PC-9 (cell line): ENCODE measurements around the gene ROBO1. TPM values are rescaled to one million over a fixed set of nuclear protein-coding genes. Genes with fewer than 3 reads are reported as not detected.

Experiments
- BruUV-seq: library from RNA; stranded (reverse); fragments of 400-500 nt; replicated peaks from 2 replicates; lab custom pipeline; 2021; lab: Mats Ljungman, UMichigan
- CTCF ChIA-PET: fragments of 300-600 bp; sonication (Branson Sonifier 250); formaldehyde crosslinking; loops from one replicate; lab custom pipeline; 2022; ENCODE audit warnings: antibody characterized with exemption; lab: Charles Lee
- POLR2A ChIA-PET: fragments of 300-600 bp; sonication (Branson Sonifier 250); formaldehyde crosslinking; loops from one replicate; lab custom pipeline; 2022; ENCODE audit warnings: antibody characterized with exemption; ENCODE audit not compliant: unreplicated experiment; lab: Charles Lee
- DNase-seq, 2 experiments: peaks; one replicate each; pipeline versions ENCODE4 v3.0.0 to v3.0.0-alpha.2; 2015 to 2022; ENCODE audit warnings: mixed read lengths in 1 of 2
- H2AFZ ChIP-seq: fragments of 200-600 bp; sonication (generic); 2 replicates; pipeline ENCODE4 v1.8.1; 2017; ENCODE audit warnings: antibody characterized with exemption
- H3F3A ChIP-seq: fragments of 200-600 bp; sonication (generic); 2 replicates; pipeline ENCODE4 v1.8.1; 2017; ENCODE audit warnings: antibody characterized with exemption, mild to moderate bottlenecking, low read depth; ENCODE audit not compliant: insufficient read depth
- H3K27ac ChIP-seq: fragments of 200-600 bp; sonication (generic); 2 replicates; pipeline ENCODE4 v1.6.1; 2016; ENCODE audit warnings: mixed run types
- H3K27me3 ChIP-seq: fragments of 200-600 bp; sonication (generic); 2 replicates; pipeline ENCODE4 v1.6.1; 2016; ENCODE audit warnings: low read depth, mixed run types; ENCODE audit not compliant: insufficient read depth
- H3K36me3 ChIP-seq: fragments of 200-600 bp; sonication (generic); 2 replicates; pipeline ENCODE4 v1.6.1; 2016; ENCODE audit warnings: low read depth, mixed run types
- H3K4me1 ChIP-seq: fragments of 200-600 bp; sonication (generic); replicated peaks from 2 replicates; pipeline ENCODE4 v1.6.1; 2016; ENCODE audit warnings: mixed run types; ENCODE audit not compliant: insufficient read depth
- H3K4me2 ChIP-seq: fragments of 200-600 bp; sonication (generic); 2 replicates; pipeline ENCODE4 v1.6.1; 2017; ENCODE audit warnings: mixed run types
- H3K4me3 ChIP-seq: fragments of 200-600 bp; sonication (generic); 2 replicates; pipeline ENCODE4 v1.6.1; 2016; ENCODE audit warnings: mixed run types
- H3K79me2 ChIP-seq: fragments of 200-600 bp; sonication (generic); 2 replicates; pipeline ENCODE4 v1.6.1; 2017; ENCODE audit warnings: low read depth, mixed run types
- H3K9me2 ChIP-seq: fragments of 200-600 bp; sonication (generic); 2 replicates; pipeline ENCODE4 v1.8.1; 2017; ENCODE audit warnings: mild to moderate bottlenecking; ENCODE audit not compliant: insufficient read depth
- H3K9me3 ChIP-seq: fragments of 200-600 bp; sonication (generic); 2 replicates; pipeline ENCODE4 v1.8.1; 2016; ENCODE audit warnings: low read depth; ENCODE audit not compliant: insufficient read depth
- H4K20me1 ChIP-seq: fragments of 200-600 bp; sonication (generic); 2 replicates; pipeline ENCODE4 v1.8.1; 2017; ENCODE audit not compliant: insufficient read depth
- EZH2 ChIP-seq: fragments of 200-600 bp; sonication (generic); IDR thresholded peaks from 2 replicates; pipeline ENCODE4 v1.8.0; 2017; ENCODE audit warnings: antibody characterized with exemption, low read depth
- intact Hi-C: fragments of 100-400 bp; cut with micrococcal nuclease; formaldehyde crosslinking; loops from one replicate; pipeline ENCODE4 v1.10.0; 2022; ENCODE audit not compliant: unreplicated experiment
- total RNA-seq: library from RNA; stranded (reverse); gene quantifications from 2 replicates; pipeline ENCODE4 v1.2.3, GENCODE V29; 2021
- TF ChIP-seq, protein P1 (sequence below): fragments of 200-600 bp; sonication (generic); conservative IDR thresholded peaks from 2 replicates; pipeline ENCODE4 v1.6.1; 2017; ENCODE audit warnings: mixed run types, antibody characterized with exemption, mild to moderate bottlenecking, moderate library complexity

ROBO1 gene
- total RNA-seq, 1 experiment from 2014 or later: 17.5 TPM

DNA sequence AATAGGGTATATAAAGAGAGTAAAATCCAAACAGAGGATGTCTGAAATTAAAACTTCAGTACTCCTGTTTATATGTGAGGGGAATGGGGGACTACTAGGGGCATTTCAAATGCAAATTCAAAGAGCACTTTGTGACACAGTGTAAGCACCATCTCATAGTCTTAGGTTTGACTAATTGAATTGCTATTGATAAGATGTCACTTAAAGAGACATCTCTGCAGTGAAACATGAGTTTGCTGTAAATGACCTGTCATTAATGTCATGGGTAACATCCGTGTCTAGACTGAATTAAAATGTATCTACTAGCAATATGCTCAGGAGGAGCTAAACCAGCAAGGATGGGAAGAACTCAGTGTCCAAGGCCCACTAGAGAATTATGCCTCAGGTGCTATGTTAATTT lies 41.0 kb downstream of the ROBO1 start:
- Histone ChIP-seq H4K20me1 (no peaks in the 10 kb centered on the region), H3F3A (no peaks in the 10 kb centered on the region), H3K79me2 (no peaks in the 10 kb centered on the region), H3K4me3 (no peak overlapping the region), H3K4me1 (no peaks in the 10 kb centered on the region), H3K9me3 (no peaks in the 10 kb centered on the region), H3K27ac (no peak overlapping the region), H3K4me2 (no peak overlapping the region), H3K36me3 (no peaks in the 10 kb centered on the region), H3K9me2 (no peaks in the 10 kb centered on the region; the same call in 1 of the 2 replicates), H3K27me3 (no peaks in the 10 kb centered on the region), H2AFZ (no peak overlapping the region)
- TF ChIP-seq EZH2: no peak
- TF ChIP-seq, protein P1, sequence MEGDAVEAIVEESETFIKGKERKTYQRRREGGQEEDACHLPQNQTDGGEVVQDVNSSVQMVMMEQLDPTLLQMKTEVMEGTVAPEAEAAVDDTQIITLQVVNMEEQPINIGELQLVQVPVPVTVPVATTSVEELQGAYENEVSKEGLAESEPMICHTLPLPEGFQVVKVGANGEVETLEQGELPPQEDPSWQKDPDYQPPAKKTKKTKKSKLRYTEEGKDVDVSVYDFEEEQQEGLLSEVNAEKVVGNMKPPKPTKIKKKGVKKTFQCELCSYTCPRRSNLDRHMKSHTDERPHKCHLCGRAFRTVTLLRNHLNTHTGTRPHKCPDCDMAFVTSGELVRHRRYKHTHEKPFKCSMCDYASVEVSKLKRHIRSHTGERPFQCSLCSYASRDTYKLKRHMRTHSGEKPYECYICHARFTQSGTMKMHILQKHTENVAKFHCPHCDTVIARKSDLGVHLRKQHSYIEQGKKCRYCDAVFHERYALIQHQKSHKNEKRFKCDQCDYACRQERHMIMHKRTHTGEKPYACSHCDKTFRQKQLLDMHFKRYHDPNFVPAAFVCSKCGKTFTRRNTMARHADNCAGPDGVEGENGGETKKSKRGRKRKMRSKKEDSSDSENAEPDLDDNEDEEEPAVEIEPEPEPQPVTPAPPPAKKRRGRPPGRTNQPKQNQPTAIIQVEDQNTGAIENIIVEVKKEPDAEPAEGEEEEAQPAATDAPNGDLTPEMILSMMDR: no peak
- no TSS peak for BruUV-seq
- DNase-seq: no peak
- POLR2A ChIA-PET: interaction anchor here (0.6 kb wide), 1 partner anchor 983 kb away, joined by 3 read pairs; no protein-coding TSS in a partner anchor
- CTCF ChIA-PET: no interaction called here
- intact Hi-C loops: no loop called here

DNA sequence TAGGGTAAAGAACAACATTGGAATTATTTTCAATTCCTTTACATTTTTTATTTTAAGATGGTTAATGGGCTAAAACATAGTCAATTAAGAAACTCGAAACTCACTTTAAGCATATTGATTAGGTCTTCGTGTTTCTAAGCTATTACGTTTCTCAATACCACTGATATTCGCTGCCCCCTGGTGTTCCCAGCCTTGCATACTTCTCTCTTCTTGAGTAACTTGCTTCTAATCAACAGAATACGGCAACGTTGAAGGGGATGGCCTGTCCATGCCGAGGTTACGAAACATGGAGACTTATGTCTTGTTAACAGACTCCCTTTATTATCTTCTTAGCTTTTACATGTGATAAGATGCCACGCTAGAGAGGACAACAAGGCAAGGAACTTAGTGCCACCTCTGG lies 43.6 kb downstream of the ROBO1 start:
- intact Hi-C loops: no loop called here
- Histone ChIP-seq H3K9me2 (no peaks in the 10 kb centered on the region; the same call in 1 of the 2 replicates), H3K4me1 (no peaks in the 10 kb centered on the region), H3K27me3 (no peaks in the 10 kb centered on the region), H3F3A (no peaks in the 10 kb centered on the region), H2AFZ (peak overlapping the region; percentile 51; the same call in 1 of the 2 replicates), H3K4me2 (no peak overlapping the region), H3K79me2 (no peaks in the 10 kb centered on the region), H3K4me3 (no peak overlapping the region), H3K27ac (no peak overlapping the region), H4K20me1 (no peaks in the 10 kb centered on the region), H3K9me3 (no peaks in the 10 kb centered on the region), H3K36me3 (no peaks in the 10 kb centered on the region)
- DNase-seq: no peak
- no TSS peak for BruUV-seq
- ChIA-PET POLR2A (no interaction called here), CTCF (interaction anchor here (0.5 kb wide), 1 partner anchor 147 kb away, joined by 3 read pairs; no protein-coding TSS in a partner anchor)
- TF ChIP-seq, protein P1: no peak
- TF ChIP-seq EZH2: no peak

DNA sequence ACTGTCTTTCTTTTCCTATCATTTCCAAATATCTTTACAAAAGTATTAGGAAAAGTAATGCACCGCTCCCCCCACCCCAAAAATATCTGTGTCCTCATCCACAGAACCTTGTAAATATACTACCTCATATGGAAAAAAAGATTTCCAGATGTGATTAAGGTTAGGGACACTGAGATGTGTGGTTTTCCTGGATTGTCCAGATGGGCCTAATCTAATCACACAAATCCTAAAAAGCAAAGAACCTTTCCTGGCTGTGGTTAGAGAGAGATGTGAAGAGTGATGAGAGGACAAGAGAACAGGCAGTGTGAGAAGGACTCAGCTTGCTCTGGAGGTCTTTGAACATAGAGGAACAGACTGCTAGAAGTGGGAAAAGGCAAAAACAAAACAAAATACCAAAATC lies 77.7 kb downstream of the ROBO1 start:
- DNase-seq: no peak
- ChIA-PET POLR2A (no interaction called here), CTCF (no interaction called here)
- H3K4me3 ChIP-seq: no peak overlapping the region
- TF ChIP-seq EZH2: no peak
- TF ChIP-seq, protein P1: no peak
- no peaks in the 10 kb centered on the region for H3K36me3 ChIP-seq
- H3K79me2 ChIP-seq: no peaks in the 10 kb centered on the region
- H3K4me2 ChIP-seq: no peak overlapping the region
- no peak overlapping the region for H3K27ac ChIP-seq
- no peaks in the 10 kb centered on the region for H3K27me3 ChIP-seq
- no peaks in the 10 kb centered on the region for H3K9me3 ChIP-seq
- H3K4me1 ChIP-seq: no peaks in the 10 kb centered on the region
- H3K9me2 ChIP-seq: peaks cover 3% of the 10 kb centered on the region; the same call in 1 of the 2 replicates
- H2AFZ ChIP-seq: peak overlapping the region; percentile 39; the same call in 1 of the 2 replicates
- no TSS peak for BruUV-seq
- no peaks in the 10 kb centered on the region for H4K20me1 ChIP-seq
- no peaks in the 10 kb centered on the region for H3F3A ChIP-seq
- intact Hi-C loops: no loop called here
